MM.1S (cell line): ENCODE results near the gene KRT74.

Experiments used
- EZH2 ChIP-seq: fragments of 300-600 bp; sonication (generic); optimal IDR thresholded peaks from 2 replicates; pipeline ENCODE3; 2017; ENCODE audit warnings: low read depth, mild to moderate bottlenecking, antibody characterized with exemption, low read length, mixed read lengths
- EZH2phosphoT487 ChIP-seq: fragments of 300-600 bp; sonication (generic); IDR thresholded peaks from 2 replicates; pipeline ENCODE4 v1.6.1; 2018; ENCODE audit warnings: antibody characterized with exemption, low read length
- TF ChIP-seq, protein P1 (sequence below): fragments of 300-600 bp; sonication (generic); IDR thresholded peaks from 2 replicates; pipeline ENCODE4 v1.5.1; 2016; ENCODE audit warnings: antibody characterized with exemption, low read length, mixed read lengths

DNA sequence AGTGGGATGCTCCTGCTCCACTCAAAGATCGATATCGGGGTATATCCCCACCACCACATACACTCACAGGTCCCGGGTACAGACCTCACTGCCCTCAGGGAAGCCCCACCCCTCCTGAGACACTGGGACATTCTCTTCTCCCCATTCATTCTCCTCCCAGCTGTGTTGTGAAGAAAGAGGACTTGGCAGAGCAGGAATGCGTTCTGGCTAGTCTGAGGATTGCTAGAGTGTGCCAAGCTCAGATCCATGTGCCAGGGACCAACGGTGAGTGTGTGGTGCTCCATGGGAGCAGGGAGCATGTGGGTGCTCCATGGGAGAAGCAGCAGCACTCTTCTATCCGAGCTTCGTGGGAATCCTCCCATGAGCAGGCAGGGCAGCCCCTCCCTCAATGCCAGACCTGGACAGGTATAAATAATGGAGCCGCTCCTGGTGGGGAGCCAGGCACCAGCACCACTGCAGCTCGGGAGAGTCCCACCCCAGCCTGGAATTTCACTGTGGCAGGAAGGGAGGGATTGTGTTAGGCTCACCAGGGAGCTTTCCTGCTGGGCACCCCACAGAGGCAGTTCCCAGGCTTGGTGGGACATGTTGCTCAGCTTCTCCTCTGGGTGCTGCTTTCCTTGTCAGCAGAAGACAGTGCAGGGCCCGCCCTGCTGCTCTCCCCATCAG, 51.2 kb downstream of the KRT74 start:
- TF ChIP-seq, protein P1, sequence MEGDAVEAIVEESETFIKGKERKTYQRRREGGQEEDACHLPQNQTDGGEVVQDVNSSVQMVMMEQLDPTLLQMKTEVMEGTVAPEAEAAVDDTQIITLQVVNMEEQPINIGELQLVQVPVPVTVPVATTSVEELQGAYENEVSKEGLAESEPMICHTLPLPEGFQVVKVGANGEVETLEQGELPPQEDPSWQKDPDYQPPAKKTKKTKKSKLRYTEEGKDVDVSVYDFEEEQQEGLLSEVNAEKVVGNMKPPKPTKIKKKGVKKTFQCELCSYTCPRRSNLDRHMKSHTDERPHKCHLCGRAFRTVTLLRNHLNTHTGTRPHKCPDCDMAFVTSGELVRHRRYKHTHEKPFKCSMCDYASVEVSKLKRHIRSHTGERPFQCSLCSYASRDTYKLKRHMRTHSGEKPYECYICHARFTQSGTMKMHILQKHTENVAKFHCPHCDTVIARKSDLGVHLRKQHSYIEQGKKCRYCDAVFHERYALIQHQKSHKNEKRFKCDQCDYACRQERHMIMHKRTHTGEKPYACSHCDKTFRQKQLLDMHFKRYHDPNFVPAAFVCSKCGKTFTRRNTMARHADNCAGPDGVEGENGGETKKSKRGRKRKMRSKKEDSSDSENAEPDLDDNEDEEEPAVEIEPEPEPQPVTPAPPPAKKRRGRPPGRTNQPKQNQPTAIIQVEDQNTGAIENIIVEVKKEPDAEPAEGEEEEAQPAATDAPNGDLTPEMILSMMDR: no peak
- TF ChIP-seq EZH2 (no peak), EZH2phosphoT487 (no peak)
